PC-3 (cell line): ENCODE data around the gene SFSWAP. TPM values are rescaled to one million over a fixed set of nuclear protein-coding genes. Genes with fewer than 3 reads are reported as not detected.

Experiments used
- ATAC-seq: fragments of 200-7000 bp; cut with Tn5 transposase; 2 replicates; pipeline ENCODE4 v1.9.1; 2020; ENCODE audit warnings: mild to moderate bottlenecking, moderate library complexity
- BruUV-seq: library from RNA; stranded (reverse); fragments of 400-500 nt; replicated peaks from 2 replicates; lab custom pipeline; 2021; lab: Mats Ljungman, UMichigan
- CTCF ChIA-PET: fragments of 300-600 bp; sonication (Branson Sonifier 250); formaldehyde crosslinking; loops from one replicate; lab custom pipeline; 2022; ENCODE audit warnings: antibody characterized with exemption; lab: Charles Lee
- POLR2A ChIA-PET: fragments of 300-600 bp; sonication (Branson Sonifier 250); formaldehyde crosslinking; loops from one replicate; lab custom pipeline; 2022; ENCODE audit warnings: antibody characterized with exemption; ENCODE audit not compliant: unreplicated experiment; lab: Charles Lee
- DNase-seq: peaks from one replicate; pipeline ENCODE4 v3.0.0-alpha.2; 2015
- H2AFZ ChIP-seq: fragments of 300-600 bp; sonication (generic); 2 replicates; pipeline ENCODE4 v1.6.0; 2016; ENCODE audit warnings: antibody characterized with exemption, low read length
- H3F3A ChIP-seq: fragments of 300-600 bp; sonication (generic); one replicate; pipeline ENCODE4 v1.6.0; 2017; ENCODE audit warnings: antibody characterized with exemption, low read length, control low read depth, mild to moderate bottlenecking; ENCODE audit not compliant: unreplicated experiment
- H3K27ac ChIP-seq: fragments of 300-600 bp; sonication (generic); 2 replicates; pipeline ENCODE4 v1.5.1; 2016; ENCODE audit warnings: mild to moderate bottlenecking, low read length
- H3K27me3 ChIP-seq: fragments of 300-600 bp; sonication (generic); 2 replicates; pipeline ENCODE4 v1.6.1; 2016; ENCODE audit warnings: low read length, mixed read lengths
- H3K36me3 ChIP-seq: fragments of 300-600 bp; sonication (generic); 2 replicates; pipeline ENCODE4 v1.6.1; 2016; ENCODE audit warnings: low read depth, mixed run types, low read length, mixed read lengths
- H3K4me1 ChIP-seq: fragments of 300-600 bp; sonication (generic); 2 replicates; pipeline ENCODE4 v1.5.1; 2016; ENCODE audit warnings: low read length; ENCODE audit not compliant: insufficient read depth
- H3K4me2 ChIP-seq: fragments of 300-600 bp; sonication (generic); 2 replicates; pipeline ENCODE4 v1.6.0; 2016; ENCODE audit warnings: low read length
- H3K4me3 ChIP-seq: fragments of 300-600 bp; sonication (generic); 2 replicates; pipeline ENCODE4 v1.5.1; 2016; ENCODE audit warnings: mild to moderate bottlenecking, low read length, mixed read lengths
- H3K79me2 ChIP-seq: fragments of 300-600 bp; sonication (generic); 2 replicates; pipeline ENCODE4 v1.6.1; 2017; ENCODE audit warnings: low read length, mixed read lengths
- H3K9ac ChIP-seq: fragments of 300-600 bp; sonication (generic); 2 replicates; pipeline ENCODE4 v1.6.0; 2016; ENCODE audit warnings: mild to moderate bottlenecking, low read length
- H3K9me2 ChIP-seq: fragments of 300-600 bp; sonication (generic); replicated peaks from 2 replicates; pipeline ENCODE4 v1.6.1; 2016; ENCODE audit warnings: mixed run types, low read length, mixed read lengths
- H3K9me3 ChIP-seq: fragments of 300-600 bp; sonication (generic); 2 replicates; pipeline ENCODE4 v1.6.1; 2016; ENCODE audit warnings: low read length, mixed read lengths
- H4K20me1 ChIP-seq: fragments of 300-600 bp; sonication (generic); 2 replicates; pipeline ENCODE4 v1.6.1; 2016; ENCODE audit warnings: low read length, mixed read lengths
- CTCF ChIP-seq: fragments of 300-600 bp; sonication (generic); conservative IDR thresholded peaks from 2 replicates; pipeline ENCODE4 v1.5.1; 2017; ENCODE audit warnings: antibody characterized with exemption, low read depth, mild to moderate bottlenecking, low read length
- EZH2 ChIP-seq: fragments of 300-600 bp; sonication (generic); IDR thresholded peaks from one replicate; pipeline ENCODE4 v1.6.1; 2017; ENCODE audit warnings: antibody characterized with exemption, mild to moderate bottlenecking, low read length; ENCODE audit not compliant: unreplicated experiment
- EZH2phosphoT487 ChIP-seq: fragments of 300-600 bp; sonication (generic); IDR thresholded peaks from 2 replicates; pipeline ENCODE4 v1.6.1; 2018; ENCODE audit warnings: mild to moderate bottlenecking, antibody characterized with exemption, low read length, borderline replicate concordance
- intact Hi-C: fragments of 100-400 bp; cut with micrococcal nuclease; formaldehyde crosslinking; loops from 2 replicates; pipeline ENCODE4 v1.9.0; 2023
- total RNA-seq: library from RNA; depleted of rRNA; stranded (reverse); fragments of >200 nt; gene quantifications from 2 replicates; pipeline ENCODE4 v1.2.3, GENCODE V29; 2014

Gene SFSWAP
- total RNA-seq, 1 experiment from 2014 or later: 57.5 TPM

- Histone ChIP-seq H2AFZ (no peak overlapping the region), H3K79me2 (no peaks in the 10 kb centered on the region), H3K4me2 (no peak overlapping the region), H3K27ac (no peak overlapping the region), H3K36me3 (no peaks in the 10 kb centered on the region), H3K27me3 (peaks cover 21% of the 10 kb centered on the region), H3K9ac (no peak overlapping the region), H3K4me3 (no peak overlapping the region), H4K20me1 (no peaks in the 10 kb centered on the region), H3F3A (no peaks in the 10 kb centered on the region), H3K4me1 (no peaks in the 10 kb centered on the region), H3K9me2 (no peaks in the 10 kb centered on the region), H3K9me3 (no peaks in the 10 kb centered on the region)
- ATAC-seq (no peak), DNase-seq (no peak)
- CTCF ChIA-PET: no interaction called here
- POLR2A ChIA-PET: no interaction called here
- BruUV-seq: no TSS peak
- no peak for TF ChIP-seq EZH2phosphoT487
- no peak for TF ChIP-seq EZH2
- no peak for TF ChIP-seq CTCF
- intact Hi-C loops: no loop called here
Observed at GRCh38 chr12:131683266-131684014, 27.4 kb upstream of the SFSWAP start.

GRCh38 chr12:131684015-131684725 lies 26.7 kb upstream of the SFSWAP start:
- Histone ChIP-seq H3F3A (no peaks in the 10 kb centered on the region), H3K36me3 (no peaks in the 10 kb centered on the region), H2AFZ (no peak overlapping the region), H3K9ac (no peak overlapping the region), H3K79me2 (no peaks in the 10 kb centered on the region), H3K27ac (no peak overlapping the region), H4K20me1 (no peaks in the 10 kb centered on the region), H3K9me2 (no peaks in the 10 kb centered on the region), H3K4me2 (no peak overlapping the region), H3K9me3 (no peaks in the 10 kb centered on the region), H3K4me1 (no peaks in the 10 kb centered on the region), H3K4me3 (no peak overlapping the region), H3K27me3 (peaks cover 20% of the 10 kb centered on the region)
- TF ChIP-seq EZH2: no peak
- TF ChIP-seq CTCF: no peak
- TF ChIP-seq EZH2phosphoT487: no peak
- intact Hi-C loops: no loop called here
- BruUV-seq: no TSS peak
- CTCF ChIA-PET: no interaction called here
- POLR2A ChIA-PET: no interaction called here
- ATAC-seq (no peak), DNase-seq (no peak)
